Measurements from ENCODE around the gene ZNF385B. TPM values are rescaled to one million over a fixed set of nuclear protein-coding genes. Genes with fewer than 3 reads are reported as not detected.
"Not testable (repeated sequence)": the region's sequence is repeated elsewhere in the genome, so short reads cannot be mapped to it uniquely, and the experiment has no call there.

The ZNF385B gene
- polyA plus RNA-seq, 3 donors: 10.1 to 13.9 (median 12.1) TPM

DNA sequence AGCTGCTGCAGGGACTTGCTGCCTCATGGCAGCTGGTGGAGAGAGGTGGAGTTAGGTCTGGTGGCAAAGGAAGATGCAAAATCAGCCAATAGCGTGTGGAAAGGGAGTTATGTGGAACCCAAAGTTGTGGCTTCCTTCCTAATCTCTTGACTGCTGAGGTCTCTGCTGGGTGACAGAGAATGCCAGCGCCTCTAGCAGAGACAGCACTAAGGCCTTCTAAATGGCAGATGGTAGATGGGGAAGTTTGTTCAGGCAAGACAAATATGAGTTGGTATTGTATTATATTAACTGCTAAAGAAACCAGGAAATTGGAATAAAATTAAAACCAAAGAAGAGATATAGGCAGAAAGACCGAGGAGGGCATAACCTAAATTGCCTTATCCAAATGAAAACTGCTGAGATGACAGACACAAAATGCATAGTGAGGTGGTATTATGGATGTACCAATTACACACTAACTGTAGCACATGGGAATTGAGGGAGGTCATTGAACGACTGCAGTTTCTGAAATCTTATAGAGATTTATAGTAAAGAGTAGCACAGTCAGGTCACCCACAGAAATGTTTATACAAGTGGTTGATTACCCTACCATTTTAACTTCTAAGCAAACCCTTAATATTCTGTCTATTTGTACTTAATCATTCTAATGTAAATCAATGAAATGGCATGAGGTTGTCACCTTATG, 350.2 kb downstream of the ZNF385B start:
- no peak for DNase-seq

GRCh38 chr2:179495315-179495714, 366.1 kb downstream of the ZNF385B start:
- DNase-seq: no peak

GRCh38 chr2:179488563-179488962, 372.8 kb downstream of the ZNF385B start:
- DNase-seq: no peak

- DNase-seq: no peak
Observed at GRCh38 chr2:179487010-179487731, 374.2 kb downstream of the ZNF385B start.

- no peak for DNase-seq
Observed at GRCh38 chr2:179483131-179483530, 378.3 kb downstream of the ZNF385B start.

DNA sequence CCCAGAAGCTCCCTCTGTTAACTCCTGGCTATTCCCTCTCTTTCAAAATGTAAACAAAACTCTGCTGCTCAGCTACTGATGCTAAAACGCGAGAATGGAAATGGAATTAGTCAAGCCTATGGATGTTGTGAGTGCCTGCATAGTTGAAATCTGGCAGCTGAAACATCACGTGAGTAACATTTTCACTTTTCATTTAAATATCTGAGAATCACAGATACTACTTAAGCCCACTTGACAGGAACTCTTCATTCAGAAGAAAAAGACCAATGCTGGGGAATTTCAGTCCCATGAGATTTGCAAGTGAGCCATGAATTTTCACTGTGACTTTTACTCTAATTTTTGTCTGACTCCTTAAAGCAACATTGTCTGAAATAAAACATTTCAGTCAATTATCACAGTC, 381.5 kb downstream of the ZNF385B start:
- no peak for DNase-seq

GRCh38 chr2:179478771-179479170, 382.6 kb downstream of the ZNF385B start:
- DNase-seq: no peak

- DNase-seq: no peak
Observed at GRCh38 chr2:179470992-179471391, 390.4 kb downstream of the ZNF385B start.

DNA sequence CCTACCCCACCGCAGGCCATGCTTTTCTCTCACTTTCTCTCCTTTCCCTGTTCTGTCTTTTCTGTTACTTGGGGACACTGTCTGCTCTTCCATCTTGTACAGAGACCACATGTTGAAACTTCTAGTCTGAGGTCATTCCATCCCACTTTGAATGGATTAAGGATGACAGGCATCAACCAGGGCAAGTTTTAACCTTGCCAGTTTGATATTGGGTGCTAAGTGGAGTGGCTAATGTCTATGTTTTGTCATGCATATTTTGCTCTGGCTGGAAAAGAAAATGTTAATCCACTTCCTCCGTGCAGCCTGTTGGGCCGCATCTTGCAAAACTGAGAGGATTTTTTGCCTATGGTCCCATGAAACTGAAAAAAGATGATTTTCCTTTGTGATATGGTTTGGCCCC, 391.3 kb downstream of the ZNF385B start:
- no peak for DNase-seq

DNA sequence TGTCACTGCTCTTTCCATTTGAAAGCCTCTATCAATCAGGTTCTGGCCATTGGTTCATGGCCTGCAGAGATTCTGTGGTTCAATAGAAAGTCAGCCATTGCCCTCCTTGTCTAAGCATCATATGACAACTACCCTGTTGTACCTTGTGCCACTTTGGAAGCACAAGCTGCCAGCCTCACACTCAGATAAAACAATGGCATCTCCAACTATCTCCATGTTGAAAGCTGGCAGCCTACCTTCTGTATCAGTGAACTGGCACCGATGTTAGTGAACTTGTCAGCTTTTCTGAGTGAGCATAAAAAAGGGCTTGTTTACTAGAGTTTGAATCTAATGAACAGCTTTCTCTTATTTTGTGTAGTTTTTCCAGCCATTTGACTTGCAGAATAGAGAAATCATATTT, 393.5 kb downstream of the ZNF385B start:
- DNase-seq: no peak

DNA sequence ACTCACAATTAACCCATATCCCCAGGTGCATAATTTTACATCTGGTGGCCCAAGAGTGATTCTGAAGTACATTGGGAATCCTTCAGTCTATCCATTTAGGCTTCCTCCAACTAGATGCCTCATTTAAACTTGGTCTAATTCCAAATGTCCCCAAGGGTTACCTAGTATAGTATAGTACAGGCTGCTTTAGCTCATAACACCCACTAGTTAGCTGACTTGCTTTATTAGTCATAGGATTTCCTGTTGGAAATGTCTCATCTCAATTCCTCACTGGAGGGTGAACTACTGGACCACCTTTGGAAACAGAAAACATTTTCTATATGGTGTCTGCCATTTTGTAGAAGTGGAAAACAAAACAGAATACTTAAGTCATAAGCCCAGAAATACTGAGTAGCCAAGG, 394.3 kb downstream of the ZNF385B start:
- DNase-seq: no peak

DNA sequence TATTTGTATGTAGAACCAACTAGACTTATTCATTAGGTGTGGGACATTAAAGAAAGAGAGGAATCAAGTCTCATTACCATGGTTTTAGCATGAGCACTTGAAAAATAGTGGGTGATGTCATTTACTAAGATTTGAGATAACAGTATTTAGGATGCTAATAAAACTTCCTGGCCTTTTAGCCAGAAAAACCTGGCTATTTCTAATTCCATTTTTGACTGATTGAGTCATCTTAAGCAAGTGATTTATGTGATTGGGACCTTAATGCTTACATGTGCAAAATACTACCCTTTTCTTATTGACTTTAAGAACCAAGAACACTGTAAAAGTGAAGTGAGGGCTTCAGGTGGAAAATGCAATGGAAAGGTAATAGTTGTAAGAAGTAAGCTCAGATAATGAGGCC, 400.0 kb downstream of the ZNF385B start:
- DNase-seq: no peak

- no peak for DNase-seq
Observed at GRCh38 chr2:179460181-179460929, 401.1 kb downstream of the ZNF385B start.

- not testable (repeated sequence) for DNase-seq
Observed at GRCh38 chr2:179458113-179458512, 403.3 kb downstream of the ZNF385B start.

- no peak for DNase-seq
Observed at GRCh38 chr2:179455824-179456223, 405.6 kb downstream of the ZNF385B start.

- DNase-seq: no peak
Observed at GRCh38 chr2:179455172-179455524, 406.3 kb downstream of the ZNF385B start.

DNA sequence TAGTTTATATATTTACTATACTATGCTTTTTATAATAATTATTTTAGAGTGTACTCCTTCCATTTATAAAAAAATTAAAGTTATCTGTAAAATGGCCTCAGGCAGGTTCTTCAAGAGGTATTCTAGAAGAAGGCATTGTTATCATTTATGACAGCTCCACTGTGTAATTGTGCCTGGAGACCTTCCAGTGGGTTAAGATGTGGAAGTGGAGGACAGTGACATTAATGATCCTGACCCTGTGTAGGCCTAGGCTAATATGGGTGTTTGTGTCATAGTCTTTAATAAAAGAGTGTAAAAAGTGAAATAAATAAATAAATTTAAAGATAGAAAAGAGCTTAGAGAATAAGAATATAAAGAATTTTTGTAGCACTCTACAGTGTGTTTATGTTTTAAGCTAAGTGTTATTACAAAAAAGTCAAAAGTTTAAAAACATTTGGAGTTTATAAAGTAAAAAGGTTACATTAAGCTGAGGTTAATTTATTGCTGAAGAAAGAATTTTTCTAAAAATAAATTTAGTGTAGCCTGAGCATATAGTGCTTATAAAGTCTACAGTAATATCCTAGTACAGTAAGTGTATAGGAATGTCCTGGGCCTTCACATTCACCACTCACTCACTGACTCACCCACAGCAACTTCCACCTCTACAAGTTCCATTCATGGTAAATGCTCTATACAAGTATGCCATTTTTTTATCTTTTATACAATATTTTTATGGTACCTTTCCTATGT, 406.8 kb downstream of the ZNF385B start:
- DNase-seq: no peak

GRCh38 chr2:179449010-179449409, 412.4 kb downstream of the ZNF385B start:
- no peak for DNase-seq

DNA sequence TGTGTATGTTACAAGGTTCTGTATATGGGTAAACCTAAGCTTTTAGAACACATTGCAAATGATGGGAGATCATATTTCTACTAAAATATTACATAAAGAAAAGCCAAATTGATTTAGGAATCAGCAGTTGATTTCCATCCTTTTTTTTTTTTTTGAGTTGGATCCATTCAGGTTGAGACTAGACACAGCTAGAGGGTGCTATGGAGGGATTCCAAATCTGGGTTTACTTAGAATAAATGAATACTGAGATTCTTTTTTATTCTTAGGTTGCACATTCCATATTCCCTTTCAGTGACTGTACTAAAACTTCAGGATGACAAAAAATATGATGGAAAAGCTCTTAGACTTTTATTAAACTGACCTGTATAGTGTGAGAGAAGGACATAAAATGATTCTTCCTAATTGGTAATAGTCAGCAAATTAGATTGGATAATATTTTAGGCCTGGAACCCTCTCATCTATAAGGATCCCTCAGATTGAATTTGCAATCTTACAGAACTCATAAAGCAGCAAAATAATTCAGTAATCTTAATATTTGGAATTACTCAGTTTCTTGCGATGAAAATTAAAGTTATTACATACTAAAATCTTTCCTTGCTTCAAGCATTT, 413.5 kb downstream of the ZNF385B start:
- DNase-seq: no peak

DNA sequence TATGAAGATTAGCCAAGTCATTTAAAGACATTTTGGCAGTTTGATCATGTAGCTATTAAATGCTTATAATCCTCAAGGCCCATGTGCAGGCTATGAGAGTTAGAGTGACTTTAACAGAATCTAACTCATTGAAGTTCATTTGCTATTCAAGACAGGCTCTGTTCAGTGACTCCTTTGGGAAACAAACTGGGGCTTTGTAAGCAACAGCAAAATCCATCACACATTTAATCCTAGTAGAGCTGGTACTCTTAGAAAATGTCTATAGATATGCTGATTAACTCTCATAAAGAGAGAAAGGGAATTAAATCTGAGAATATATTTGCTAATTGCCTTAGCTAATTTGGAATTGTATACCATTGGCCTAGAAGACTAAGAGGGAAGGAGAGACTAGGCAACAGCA, 414.0 kb downstream of the ZNF385B start:
- no peak for DNase-seq

GRCh38 chr2:179446476-179447141, 414.8 kb downstream of the ZNF385B start:
- DNase-seq: no peak

Data from renal pelvis (tissue), 4 donors.